Heart left ventricle (tissue), 13 donors: Measurements from ENCODE around the gene HSPA4.

Experiments
- CTCF ChIP-seq, 12 donors: fragments of 200-600 bp; sonication (generic) in 4 of 12; IDR thresholded peaks; one replicate each; pipeline versions ENCODE4 v1.5.0 to v1.8.0; 2018 to 2022; ENCODE audit warnings: antibody characterized with exemption in 12 of 12, mild to moderate bottlenecking in 5 of 12
- POLR2A ChIP-seq, 2 donors: fragments of 450-650 bp; IDR thresholded peaks; one replicate each; pipeline ENCODE4 v1.6.1; 2017; ENCODE audit warnings: antibody characterized with exemption in 2 of 2, mild to moderate bottlenecking in 2 of 2, moderate library complexity in 2 of 2
- donor health status: ischemic (EF 13 %, LVEDD 7.1; RV severe dilation, severe dysfunction).
- donor health status: DM: no; HTN: yes; CAD: no.
- donor health status: DM: no; HTN: no; CAD: no.
- donor health status: ischemic (EF 25% LVEDD 6.9; RV normal size, moderate dysfunction).
- donor health status: ischemic (EF 25% LVEDD 5.7; RV mildly dilated, moderate dysfunction).
- donor health status: ischemic (EF 35%, LVEDD 5.7; RV mildly dilated, moderate dysfunction).
- donor health status: nonischemic (EF 11% LVEDD 7.7; RV severe dilation, severe dysfunction).
- donor health status: DM: yes; HTN: yes; CAD: no.
- donor health status: PGD.
- donor health status: ischemic (EF 29% LVEDD 5.4; RV normal size, mild dysfunction).
- donor health status: nonischemic (EF 23%, LVEDD 6.1; RV moderate dilation, normal function).

GRCh38 chr5:133081703-133082102 is 29.9 kb downstream of the HSPA4 start:
- no peak for TF ChIP-seq CTCF (IDR thresholded peaks at IDR 0.05)
- TF ChIP-seq POLR2A (IDR thresholded peaks at IDR 0.05): no peak
